GM03348 (cell line): ENCODE results near the gene EPB41L5.
"Not testable (repeated sequence)": the region's sequence is repeated elsewhere in the genome, so short reads cannot be mapped to it uniquely, and the experiment has no call there.

ENCODE experiments used
- DNase-seq: peaks from one replicate; pipeline ENCODE4 v3.0.0; 2012; ENCODE audit warnings: low spot score

Gene EPB41L5

GRCh38 chr2:120012771-120013596 lies at the start of gene EPB41L5:
Gene EPB41L5, plus strand, starts transcription at chr2:120013077. Its CDS starts 6,008 bp downstream, at chr2:120019085.
- DNase-seq = peak; percentile 96

GRCh38 chr2:119981896-119982295 lies 31.0 kb upstream of the EPB41L5 start:
- DNase-seq = no peak

DNA sequence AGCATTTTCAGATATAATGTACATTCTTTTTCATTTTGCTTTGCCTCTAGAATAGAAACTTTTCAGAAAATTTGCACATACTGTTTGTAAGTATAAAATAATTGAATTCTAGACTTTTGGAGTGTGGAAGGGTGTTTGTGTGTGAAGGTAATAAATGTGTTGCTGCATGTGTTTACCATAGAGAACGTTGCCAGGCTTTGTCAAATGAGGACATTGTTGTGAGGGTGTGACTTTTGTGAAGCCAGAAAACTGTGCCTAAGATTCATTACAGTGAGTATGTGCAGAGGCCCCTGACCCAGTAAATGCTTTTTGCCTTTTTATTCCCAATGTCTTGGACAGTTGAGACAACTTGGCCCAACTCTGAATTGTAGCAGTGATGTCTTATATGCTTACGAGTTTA lies 30.4 kb upstream of the EPB41L5 start:
- DNase-seq = no peak

DNA sequence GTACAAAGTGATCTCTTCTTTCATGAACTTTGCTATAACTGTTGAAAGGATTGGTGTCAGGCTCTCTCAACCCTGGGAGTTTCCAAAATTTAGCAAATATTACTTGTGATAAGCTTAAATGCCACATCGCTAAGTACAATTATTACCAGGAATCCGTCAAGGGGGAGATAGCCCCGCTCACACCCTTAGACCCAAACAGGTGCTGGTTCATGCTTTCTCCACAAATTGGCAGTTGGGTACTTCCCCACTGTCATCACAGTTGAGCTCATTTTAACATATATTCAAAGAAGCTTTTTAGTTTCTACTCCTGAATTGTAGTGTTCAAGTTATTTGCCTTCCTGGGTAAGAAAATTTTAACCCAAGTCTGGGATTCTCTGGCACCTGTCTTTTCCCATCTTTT lies 29.8 kb upstream of the EPB41L5 start:
- DNase-seq = no peak

DNA sequence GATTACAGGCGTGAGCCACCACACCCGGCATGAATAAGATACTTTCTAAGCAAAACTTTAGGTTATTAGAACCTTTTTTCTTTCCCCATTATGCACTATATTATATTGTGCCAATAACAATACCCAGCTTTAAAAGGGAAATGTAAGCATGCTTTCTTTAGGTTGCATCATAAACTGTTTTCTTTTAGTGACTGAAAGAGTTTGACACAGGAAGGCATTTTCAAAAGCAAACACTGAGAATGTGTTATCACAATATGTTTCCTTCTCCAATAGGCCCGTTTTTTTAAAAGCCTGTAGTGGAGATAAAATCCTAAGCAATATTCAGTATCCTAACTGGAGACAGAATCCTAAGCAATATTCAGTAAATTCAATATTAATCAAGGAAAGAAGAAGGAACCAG lies 16.7 kb upstream of the EPB41L5 start:
- DNase-seq = no peak

DNA sequence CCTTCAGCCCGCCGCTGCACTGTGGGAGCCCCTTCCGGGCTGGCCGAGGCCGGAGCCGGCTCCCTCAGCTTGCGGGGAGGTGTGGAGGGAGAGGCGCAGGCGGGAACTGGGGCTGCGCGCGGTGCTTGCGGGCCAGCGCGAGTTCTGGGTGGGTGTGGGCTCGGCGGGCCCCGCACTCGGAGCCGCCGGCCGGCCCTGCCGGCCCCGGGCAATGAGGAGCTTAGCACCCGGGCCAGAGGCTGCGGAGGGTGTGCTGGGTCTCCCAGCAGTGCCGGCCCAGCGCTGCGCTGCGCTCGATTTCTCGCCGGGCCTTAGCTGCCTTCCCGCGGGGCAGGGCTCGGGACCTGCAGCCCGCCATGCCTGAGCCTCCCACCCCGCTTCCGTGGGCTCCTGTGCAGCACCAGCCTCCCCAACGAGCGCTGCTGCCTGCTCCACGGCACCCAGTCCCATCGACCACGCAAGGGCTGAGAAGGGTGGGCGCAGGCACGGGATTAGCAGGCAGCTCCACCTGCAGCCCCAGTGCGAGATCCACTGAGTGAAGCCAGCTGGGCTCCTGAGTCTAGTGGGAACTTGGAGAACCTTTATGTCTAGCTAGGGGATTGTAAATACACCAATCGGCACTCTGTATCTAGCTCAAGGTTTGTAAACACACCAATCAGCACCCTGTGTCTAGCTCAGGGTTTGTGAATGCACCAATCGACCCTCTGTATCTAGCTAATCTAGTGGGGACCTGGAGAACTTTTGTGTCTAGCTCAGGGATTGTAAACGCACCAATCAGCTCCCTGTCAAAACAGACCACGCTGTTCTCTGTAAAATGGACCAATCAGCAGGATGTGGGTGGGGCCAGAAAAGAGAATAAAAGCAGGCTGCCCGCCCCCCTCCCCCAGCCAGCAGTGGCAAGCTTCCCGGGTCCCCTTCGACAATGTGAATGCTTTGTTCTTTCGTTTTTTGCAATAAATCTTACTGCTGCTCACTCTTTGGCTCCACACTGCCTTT lies 15.7 kb upstream of the EPB41L5 start:
- not testable (repeated sequence) for DNase-seq

DNA sequence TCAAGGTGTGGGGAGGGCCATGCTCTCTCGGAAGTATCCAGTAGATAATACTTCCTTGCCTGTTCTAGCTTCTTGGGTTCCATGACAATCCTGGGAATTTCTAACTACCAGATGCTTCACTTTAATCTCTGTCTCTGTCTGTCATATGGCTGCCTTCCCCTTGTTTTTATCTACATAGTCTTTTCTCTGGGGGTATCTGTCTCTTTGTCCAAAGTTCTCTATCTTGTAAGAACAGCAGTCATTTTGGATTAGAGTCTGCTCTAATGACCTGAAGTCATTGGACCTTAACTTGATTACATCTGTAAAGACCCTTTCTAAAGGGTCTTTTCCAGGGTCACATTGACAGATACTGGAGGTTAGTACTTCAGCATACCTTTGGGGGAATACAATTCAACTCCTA lies 11.4 kb upstream of the EPB41L5 start:
- DNase-seq = no peak

GRCh38 chr2:120004254-120004653 lies 8.6 kb upstream of the EPB41L5 start:
- DNase-seq = no peak

GRCh38 chr2:120005834-120006521 lies 6.9 kb upstream of the EPB41L5 start:
- DNase-seq = no peak

- no peak for DNase-seq
Observed at GRCh38 chr2:120007851-120008250, 5.0 kb upstream of the EPB41L5 start.

DNA sequence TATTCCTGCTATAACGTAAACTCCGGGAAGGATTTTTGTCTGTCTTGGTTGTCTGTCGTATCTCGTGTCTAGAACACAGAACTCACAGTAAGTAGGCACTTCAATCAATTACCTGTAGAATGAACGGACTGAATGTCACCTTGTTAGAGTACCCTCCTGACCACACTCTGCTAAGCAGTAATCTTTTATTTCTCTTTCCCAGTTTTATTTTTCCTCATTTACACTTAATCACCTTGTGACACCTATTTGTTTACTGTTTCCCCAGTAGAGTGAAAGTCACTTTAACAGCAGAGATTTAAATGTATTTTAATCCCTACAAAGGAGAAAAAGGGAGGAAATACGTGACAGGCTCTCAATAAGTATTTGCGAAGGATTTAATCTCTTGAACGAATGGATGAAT lies 514 bp upstream of the EPB41L5 start:
- no peak for DNase-seq

GRCh38 chr2:120013597-120014223 lies 833 bp downstream of the EPB41L5 start:
- DNase-seq = no peak

GRCh38 chr2:120014226-120014980 lies 1.5 kb downstream of the EPB41L5 start:
- no peak for DNase-seq

GRCh38 chr2:120016800-120017199 lies 3.9 kb downstream of the EPB41L5 start:
- DNase-seq = no peak

- DNase-seq = no peak
Observed at GRCh38 chr2:120017201-120017600, 4.3 kb downstream of the EPB41L5 start.

DNA sequence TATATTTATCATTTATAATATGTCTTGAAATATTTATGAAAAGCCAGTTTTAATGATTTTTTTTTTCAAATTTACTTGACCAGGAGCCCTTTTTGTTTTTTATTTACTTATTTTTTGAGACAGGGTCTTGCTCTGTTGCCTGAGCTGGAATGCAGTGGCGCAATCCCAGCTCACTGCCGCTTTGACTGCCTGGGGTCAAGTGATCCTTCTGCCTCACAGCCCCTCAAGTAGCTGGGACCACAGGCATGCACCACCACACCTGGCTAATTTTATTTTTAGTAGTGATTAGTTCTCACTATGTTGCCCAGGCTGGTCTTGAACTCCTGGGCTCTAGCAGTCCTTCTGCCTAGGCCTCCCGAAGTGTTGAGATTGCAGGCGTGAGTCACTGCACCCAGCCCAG lies 5.7 kb downstream of the EPB41L5 start:
- no peak for DNase-seq

DNA sequence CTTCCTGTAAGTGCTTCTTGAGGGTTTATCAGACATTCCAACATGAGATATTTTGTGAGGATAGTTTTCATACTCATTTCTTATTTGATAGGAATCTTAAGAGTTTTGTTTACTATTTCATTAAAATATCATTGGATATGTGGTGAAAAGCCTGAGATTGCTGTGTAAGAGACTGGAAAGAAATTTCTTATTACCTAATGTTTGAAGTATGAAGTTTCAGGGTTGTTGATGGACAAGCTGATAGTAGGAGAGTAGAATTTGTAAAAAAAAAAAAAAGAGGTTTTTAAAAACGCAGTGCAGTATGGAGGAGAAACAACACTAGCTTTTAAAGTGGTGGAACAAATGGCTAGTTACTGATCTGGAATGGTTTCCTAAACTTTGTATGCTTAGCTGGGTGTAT lies 7.7 kb downstream of the EPB41L5 start:
- no peak for DNase-seq

GRCh38 chr2:120022505-120022904 lies 9.6 kb downstream of the EPB41L5 start:
- not testable (repeated sequence) for DNase-seq

- DNase-seq = no peak
Observed at GRCh38 chr2:120026890-120027289, 14.0 kb downstream of the EPB41L5 start.

GRCh38 chr2:120028795-120029194 lies 15.9 kb downstream of the EPB41L5 start:
- no peak for DNase-seq
